HCT116 (cell line): ENCODE measurements around the gene ZNF536.

Source experiments
- CTCF ChIP-seq, 3 experiments: fragments of 200-600 bp in 1 of 3; sonication (generic) in 1 of 3; IDR thresholded peaks in 2 of 3; conservative IDR thresholded peaks in 1 of 3; 2 replicates each; pipeline ENCODE4 v1.5.1; 2012 to 2017; ENCODE audit warnings: low read depth in 2 of 3, low read length in 2 of 3, antibody characterized with exemption in 1 of 3, borderline replicate concordance in 1 of 3, control low read depth in 1 of 3, mild to moderate bottlenecking in 1 of 3, mixed read lengths in 1 of 3, mixed run types in 1 of 3, moderate library complexity in 1 of 3; ENCODE audit not compliant: insufficient read depth in 1 of 3
- POLR2A ChIP-seq: IDR thresholded peaks from 2 replicates; pipeline ENCODE4 v1.7.0; 2011; ENCODE audit warnings: borderline replicate concordance; ENCODE audit not compliant: insufficient read depth, insufficient read length; ENCODE audit errors: extremely low read depth
- RAD21 ChIP-seq: IDR thresholded peaks from 2 replicates; pipeline ENCODE4 v1.6.1; 2012; ENCODE audit warnings: low read depth, mild to moderate bottlenecking

GRCh38 chr19:30448386-30449077 lies 76.3 kb downstream of the ZNF536 start:
- TF ChIP-seq CTCF (IDR thresholded peaks at IDR 0.05 in 2 of 3, conservative IDR thresholded peaks at IDR 0.05 in 1 of 3; ENCODE audit: borderline replicate concordance in 1 of 3, insufficient read depth in 1 of 3, low read depth in 2 of 3, low read length in 2 of 3) (no peak), POLR2A (no peak), RAD21 (no peak)
